Posterior cingulate gyrus (tissue), 11 donors: ENCODE results near the gene ZGRF1.
"Not testable (repeated sequence)": the region's sequence is repeated elsewhere in the genome, so short reads cannot be mapped to it uniquely, and the experiment has no call there.

ENCODE experiments used
- DNase-seq, 10 donors: peaks; one replicate each; pipeline versions ENCODE4 v3.0.0 to v3.0.0-alpha.2; 2020 to 2021; ENCODE audit warnings: mixed read lengths in 3 of 10
- intact Hi-C: fragments of 100-400 bp; cut with DNase I; formaldehyde crosslinking; loops from one replicate; pipeline ENCODE4 v1.15.1; 2023

The ZGRF1 gene

GRCh38 chr4:112490808-112491207, 145.9 kb downstream of the ZGRF1 start:
- DNase-seq, intact Hi-C loops: not testable (repeated sequence)
